Astrocyte of the spinal cord (primary cell): ENCODE data around the gene HEPACAM.

Experiments used
- DNase-seq: peaks from one replicate; pipeline ENCODE4 v3.0.0; 2011; ENCODE audit warnings: low read depth, low spot score
- H3K4me3 ChIP-seq: 2 replicates; pipeline ENCODE4 v1.5.1; 2011; ENCODE audit warnings: low read depth, mild to moderate bottlenecking, low read length, moderate library complexity
- in situ Hi-C: cut with HindIII; loops from 2 replicates; pipeline ENCODE4 v1.10.0; 2017; ENCODE audit warnings: low sequenced_read_pairs
- TF ChIP-seq, protein P1 (sequence below): IDR thresholded peaks from 2 replicates; pipeline ENCODE4 v1.5.1; 2012; ENCODE audit warnings: low read depth, mild to moderate bottlenecking, low read length, inconsistent platforms

Gene HEPACAM

DNA sequence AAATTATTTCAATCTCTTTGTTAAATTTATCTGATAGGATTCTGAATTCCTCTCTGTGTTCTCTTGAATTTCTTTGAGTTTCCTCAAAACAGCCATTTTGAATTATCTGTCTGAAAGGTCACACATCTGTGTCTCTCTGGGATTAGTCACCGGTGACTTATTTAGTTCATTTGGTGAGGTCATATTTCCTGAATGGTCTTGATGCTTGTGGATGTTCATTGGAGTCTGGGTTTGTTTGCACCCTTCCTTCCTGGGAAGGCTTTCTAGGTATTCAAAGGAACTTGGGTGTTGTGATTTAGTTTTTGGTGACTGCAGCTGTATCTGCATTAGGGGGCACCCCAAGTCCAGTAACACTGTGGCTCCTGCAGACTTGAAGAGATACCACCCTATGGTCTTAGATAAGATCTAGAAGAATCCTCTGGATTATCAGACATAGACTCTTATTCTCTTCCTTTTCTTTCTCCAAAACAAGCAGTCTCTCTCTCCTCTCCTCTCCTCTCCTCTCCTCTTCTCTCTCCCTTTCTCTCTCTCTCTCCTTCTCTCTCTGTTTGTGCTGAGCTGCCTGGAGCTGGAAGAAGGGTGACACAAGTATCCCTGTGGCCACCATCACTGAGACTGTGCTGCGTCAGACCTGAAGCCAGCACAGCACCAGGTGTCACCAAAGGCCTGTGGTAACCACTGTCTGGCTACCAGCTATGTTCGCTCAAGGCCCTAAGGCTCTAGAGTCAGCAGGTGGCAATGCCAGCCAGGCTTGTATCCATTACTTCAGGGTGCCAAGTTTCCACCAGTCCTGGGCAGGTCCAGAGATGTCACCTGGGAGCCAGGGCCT is 20.1 kb downstream of the HEPACAM start:
- TF ChIP-seq, protein P1, sequence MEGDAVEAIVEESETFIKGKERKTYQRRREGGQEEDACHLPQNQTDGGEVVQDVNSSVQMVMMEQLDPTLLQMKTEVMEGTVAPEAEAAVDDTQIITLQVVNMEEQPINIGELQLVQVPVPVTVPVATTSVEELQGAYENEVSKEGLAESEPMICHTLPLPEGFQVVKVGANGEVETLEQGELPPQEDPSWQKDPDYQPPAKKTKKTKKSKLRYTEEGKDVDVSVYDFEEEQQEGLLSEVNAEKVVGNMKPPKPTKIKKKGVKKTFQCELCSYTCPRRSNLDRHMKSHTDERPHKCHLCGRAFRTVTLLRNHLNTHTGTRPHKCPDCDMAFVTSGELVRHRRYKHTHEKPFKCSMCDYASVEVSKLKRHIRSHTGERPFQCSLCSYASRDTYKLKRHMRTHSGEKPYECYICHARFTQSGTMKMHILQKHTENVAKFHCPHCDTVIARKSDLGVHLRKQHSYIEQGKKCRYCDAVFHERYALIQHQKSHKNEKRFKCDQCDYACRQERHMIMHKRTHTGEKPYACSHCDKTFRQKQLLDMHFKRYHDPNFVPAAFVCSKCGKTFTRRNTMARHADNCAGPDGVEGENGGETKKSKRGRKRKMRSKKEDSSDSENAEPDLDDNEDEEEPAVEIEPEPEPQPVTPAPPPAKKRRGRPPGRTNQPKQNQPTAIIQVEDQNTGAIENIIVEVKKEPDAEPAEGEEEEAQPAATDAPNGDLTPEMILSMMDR: no peak
- H3K4me3 ChIP-seq: no peak overlapping the region
- DNase-seq: peak; percentile 48
- in situ Hi-C loops: no loop called here

DNA sequence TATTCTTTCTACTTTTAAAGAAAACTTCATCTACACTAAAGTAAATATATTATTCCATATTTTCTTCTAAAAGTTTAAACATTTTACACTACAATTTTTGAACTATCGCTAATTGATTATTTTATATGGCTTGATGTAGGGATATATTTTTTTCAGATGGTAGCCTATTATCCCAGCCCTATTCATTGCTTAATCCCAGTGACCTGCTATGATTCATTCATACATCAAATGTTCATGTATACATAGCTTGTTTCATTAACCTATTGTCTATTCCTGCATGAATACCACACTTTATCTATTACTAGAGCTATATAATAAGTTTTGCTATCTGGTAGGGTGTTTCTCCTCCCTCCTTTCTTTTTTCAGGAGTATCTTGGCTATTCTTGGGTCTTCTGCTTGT is 33.2 kb downstream of the HEPACAM start:
- in situ Hi-C loops: no loop called here
- no peak for DNase-seq
- TF ChIP-seq, protein P1: no peak
- no peak overlapping the region for H3K4me3 ChIP-seq

DNA sequence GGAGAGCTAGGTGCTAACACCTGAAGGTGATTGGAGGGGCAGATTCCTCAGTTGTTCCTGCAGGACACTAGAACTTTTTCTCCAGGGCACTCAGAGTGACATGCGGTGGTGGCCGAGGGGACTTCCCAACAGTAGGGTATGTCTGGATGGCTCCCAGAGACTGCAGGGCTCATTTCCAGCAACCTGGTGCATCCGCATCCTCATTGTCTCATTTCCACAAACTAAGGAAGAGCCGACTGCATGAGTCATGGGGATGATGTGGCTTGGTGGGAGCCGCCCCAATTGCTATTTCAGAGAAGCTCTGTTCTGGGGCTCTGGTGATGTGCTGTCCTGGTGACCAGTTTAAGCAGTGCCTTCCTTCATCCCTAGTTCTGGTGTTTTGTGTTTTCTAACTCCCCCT is 35.4 kb downstream of the HEPACAM start:
- peak; percentile 87 for DNase-seq
- H3K4me3 ChIP-seq: no peak overlapping the region
- TF ChIP-seq, protein P1: no peak
- in situ Hi-C loops: no loop called here

DNA sequence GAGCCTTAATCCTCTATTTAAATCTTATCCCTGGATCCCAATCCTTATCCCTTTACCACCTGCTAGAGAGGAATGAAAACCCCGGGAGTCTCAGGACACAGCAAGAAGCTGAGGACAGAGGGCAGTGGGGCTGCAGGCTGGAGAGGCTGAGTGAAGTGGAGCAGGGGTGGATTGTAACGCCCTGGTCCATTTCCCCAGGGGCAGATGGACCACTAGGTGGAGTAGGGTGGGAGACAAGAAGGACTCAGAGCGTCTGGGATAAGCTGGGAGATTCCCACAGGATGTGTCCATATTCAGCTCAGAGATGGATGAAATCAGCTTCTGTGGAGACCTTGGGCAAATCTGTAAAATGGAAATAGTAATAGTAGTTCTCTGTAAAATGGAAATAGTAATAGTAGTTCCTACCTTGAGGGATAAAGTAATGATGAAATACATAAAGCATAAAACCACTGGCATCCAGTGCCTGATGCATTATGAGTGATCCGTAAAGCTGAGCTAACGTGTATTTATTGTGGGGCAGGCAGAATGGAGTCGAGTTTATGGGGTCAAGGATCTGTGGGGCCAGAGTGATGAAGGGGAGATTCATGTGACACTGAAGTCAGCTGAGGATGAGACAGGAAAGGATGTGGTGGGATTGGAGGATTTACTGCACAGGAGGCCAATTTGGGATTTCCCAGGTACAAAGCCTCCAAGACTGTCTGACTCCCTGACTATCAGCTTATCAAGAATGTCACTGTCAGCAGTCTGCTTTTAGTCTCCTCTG is 36.3 kb downstream of the HEPACAM start:
- TF ChIP-seq, protein P1: peak; percentile 22
- in situ Hi-C loops: no loop called here
- H3K4me3 ChIP-seq: no peak overlapping the region
- DNase-seq: peak; percentile 14

DNA sequence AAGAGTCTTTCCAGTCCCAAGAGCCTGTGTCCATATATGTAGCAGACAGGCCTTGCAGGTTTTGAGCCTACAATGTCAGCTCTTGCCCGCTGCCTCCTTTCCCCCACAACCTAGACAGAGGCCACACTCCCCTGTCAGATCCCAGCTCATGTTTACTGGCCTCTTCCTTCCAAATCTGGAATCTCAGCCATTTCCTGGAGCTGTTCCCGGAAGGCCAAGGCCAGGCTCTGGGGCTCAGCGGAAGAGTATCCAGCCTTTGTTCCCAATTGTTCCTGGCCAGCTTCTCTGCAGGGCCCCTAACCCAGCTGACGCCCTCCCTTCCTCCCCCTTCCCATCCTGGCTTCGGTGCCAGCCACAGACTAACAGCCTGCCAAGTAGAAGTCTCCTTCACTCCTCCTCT is 37.1 kb downstream of the HEPACAM start:
- no peak for DNase-seq
- in situ Hi-C loops: no loop called here
- no peak overlapping the region for H3K4me3 ChIP-seq
- TF ChIP-seq, protein P1: peak; percentile 38

DNA sequence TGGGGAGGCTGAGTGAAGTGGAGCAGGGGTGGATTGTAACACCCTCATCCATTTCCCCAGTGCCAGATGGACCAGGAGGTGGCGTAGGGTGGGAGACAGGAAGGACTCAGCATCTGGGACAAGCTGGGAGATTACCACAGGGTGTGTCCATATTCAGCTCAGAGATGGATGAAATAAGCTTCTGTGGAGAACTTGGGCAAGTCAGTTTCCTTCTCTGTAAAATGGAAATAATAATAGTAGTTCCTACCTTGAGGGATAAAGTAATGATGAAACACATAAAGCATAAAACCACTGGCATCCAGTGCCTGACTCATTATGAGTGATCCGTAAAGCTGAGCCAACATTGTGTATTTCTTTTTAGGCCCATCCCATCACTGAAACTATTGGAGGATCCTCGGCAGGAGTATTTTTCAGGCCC is 37.6 kb downstream of the HEPACAM start:
- TF ChIP-seq, protein P1: peak; percentile 17
- in situ Hi-C loops: no loop called here
- DNase-seq: peak; percentile 94
- no peak overlapping the region for H3K4me3 ChIP-seq
